H1 (cell line): Measurements from ENCODE around the gene NDUFB10. TPM values are rescaled to one million over a fixed set of nuclear protein-coding genes. Genes with fewer than 3 reads are reported as not detected.
A peak's percentile ranks its signal among the peaks of the same experiment; 100 is the strongest.

Experiments used
- CTCF ChIA-PET: fragments of 300-600 bp; sonication (Branson Sonifier 250); formaldehyde crosslinking; loops from one replicate; lab custom pipeline; 2021; ENCODE audit not compliant: partially characterized antibody; lab: Charles Lee
- POLR2A ChIA-PET: fragments of 300-600 bp; sonication (Branson Sonifier 250); formaldehyde crosslinking; loops from one replicate; lab custom pipeline; 2021; ENCODE audit warnings: inconsistent platforms; ENCODE audit not compliant: partially characterized antibody; lab: Charles Lee
- DNase-seq, 2 experiments: peaks; one replicate each; pipeline versions ENCODE4 v3.0.0 to v3.0.0-alpha.2; 2010 to 2022; ENCODE audit warnings: low spot score in 2 of 2, low read depth in 1 of 2, mixed read lengths in 1 of 2
- FAIRE-seq: peaks from 2 replicates; lab custom pipeline; 2011; peaks lifted over from hg19 to GRCh38; lab: Jason Lieb, UNC
- H2AFZ ChIP-seq: 2 replicates; pipeline ENCODE4 v1.8.1; 2012; ENCODE audit warnings: low read length, inconsistent platforms
- H2AK5ac ChIP-seq: 2 replicates; pipeline ENCODE4 v1.6.1; 2013; ENCODE audit warnings: low read depth, low read length
- H2BK120ac ChIP-seq: replicated peaks from 2 replicates; pipeline ENCODE3; 2013; ENCODE audit warnings: low read depth, low read length, inconsistent platforms
- H2BK12ac ChIP-seq: 2 replicates; pipeline ENCODE4 v1.6.1; 2013; ENCODE audit warnings: low read depth, low read length
- H2BK15ac ChIP-seq: 2 replicates; pipeline ENCODE4 v1.6.1; 2013; ENCODE audit warnings: low read length
- H2BK20ac ChIP-seq: 2 replicates; pipeline ENCODE4 v1.6.1; 2013; ENCODE audit warnings: low read length
- H2BK5ac ChIP-seq: 2 replicates; pipeline ENCODE4 v1.6.1; 2013; ENCODE audit warnings: low read depth, low read length
- H3K14ac ChIP-seq: 2 replicates; pipeline ENCODE4 v1.6.1; 2013; ENCODE audit warnings: inconsistent platforms; ENCODE audit not compliant: insufficient read length
- H3K18ac ChIP-seq: 2 replicates; pipeline ENCODE4 v1.6.1; 2013; ENCODE audit warnings: low read length; ENCODE audit errors: extremely low read depth
- H3K23ac ChIP-seq: 2 replicates; pipeline ENCODE4 v1.6.1; 2013; ENCODE audit warnings: inconsistent platforms; ENCODE audit not compliant: insufficient read length
- H3K23me2 ChIP-seq: 2 replicates; pipeline ENCODE4 v1.6.1; 2013; ENCODE audit warnings: low read depth, low read length
- H3K27ac ChIP-seq: 2 replicates; pipeline ENCODE4 v1.6.1; 2011; ENCODE audit warnings: low read depth, low read length, inconsistent platforms
- H3K27me3 ChIP-seq, 4 experiments: replicated peaks in 1 of 4; 1 replicate in 1 of 4; 2 replicates in 3 of 4; pipeline versions ENCODE4 v1.6.1 to v1.8.1; 2011 to 2013; ENCODE audit warnings: low read length in 3 of 4, mild to moderate bottlenecking in 3 of 4, inconsistent platforms in 2 of 4, mixed read lengths in 2 of 4, moderate library complexity in 1 of 4; ENCODE audit not compliant: control insufficient read depth in 3 of 4, insufficient read depth in 3 of 4; ENCODE audit errors: extremely low read depth in 1 of 4
- H3K36me3 ChIP-seq, 4 experiments: 2 replicates each; pipeline versions ENCODE4 v1.6.1 to v1.8.1; 2011 to 2013; ENCODE audit warnings: mild to moderate bottlenecking in 4 of 4, low read length in 3 of 4, moderate library complexity in 2 of 4, control low read depth in 1 of 4, inconsistent platforms in 1 of 4; ENCODE audit not compliant: insufficient read depth in 4 of 4, control insufficient read depth in 2 of 4
- H3K4ac ChIP-seq: replicated peaks from 2 replicates; pipeline ENCODE3; 2013; ENCODE audit warnings: low read length, low read depth, mixed read lengths, inconsistent platforms; ENCODE audit not compliant: insufficient read length
- H3K4me1 ChIP-seq, 4 experiments: replicated peaks in 1 of 4; 1 replicate in 1 of 4; 2 replicates in 3 of 4; pipeline versions ENCODE4 v1.6.1 to v1.8.1; 2011 to 2013; ENCODE audit warnings: low read length in 3 of 4, inconsistent platforms in 2 of 4, mixed read lengths in 1 of 4; ENCODE audit not compliant: insufficient read depth in 4 of 4, control insufficient read depth in 3 of 4
- H3K4me2 ChIP-seq, 2 experiments: 2 replicates each; pipeline versions ENCODE4 v1.6.1 to v1.8.1; 2011 to 2013; ENCODE audit warnings: low read depth in 2 of 2, low read length in 2 of 2, control low read depth in 1 of 2, inconsistent platforms in 1 of 2, mild to moderate bottlenecking in 1 of 2; ENCODE audit not compliant: insufficient read depth in 1 of 2
- H3K4me3 ChIP-seq, 4 experiments: fragments of 200-600, 300-600 bp in 1 of 4; sonication (generic), shearing (Covaris generic), sonication (Bioruptor Twin) in 1 of 4; 2 replicates each; pipeline versions ENCODE4 v1.5.1 to v1.8.1; 2011 to 2016; ENCODE audit warnings: low read length in 4 of 4, low read depth in 3 of 4, control low read depth in 2 of 4, inconsistent platforms in 2 of 4, mild to moderate bottlenecking in 2 of 4, mixed read lengths in 1 of 4, moderate library complexity in 1 of 4; ENCODE audit not compliant: insufficient read depth in 2 of 4; ENCODE audit errors: extremely low read depth in 1 of 4
- H3K56ac ChIP-seq: replicated peaks from 2 replicates; pipeline ENCODE3; 2013; ENCODE audit warnings: low read depth, mild to moderate bottlenecking, mixed read lengths, low read length, inconsistent platforms; ENCODE audit not compliant: insufficient read length
- H3K79me1 ChIP-seq: 2 replicates; pipeline ENCODE4 v1.6.1; 2013; ENCODE audit warnings: low read depth, low read length, control low read depth
- H3K79me2 ChIP-seq, 2 experiments: 2 replicates each; pipeline versions ENCODE4 v1.6.1 to v1.8.1; 2012 to 2013; ENCODE audit warnings: low read length in 2 of 2, mild to moderate bottlenecking in 2 of 2, inconsistent platforms in 1 of 2; ENCODE audit not compliant: insufficient read depth in 2 of 2, control insufficient read depth in 1 of 2
- H3K9ac ChIP-seq, 4 experiments: replicated peaks in 1 of 4; 1 replicate in 1 of 4; 2 replicates in 3 of 4; pipeline versions ENCODE4 v1.6.1 to v1.8.1; 2011 to 2013; ENCODE audit warnings: low read depth in 3 of 4, low read length in 3 of 4, control low read depth in 2 of 4, mild to moderate bottlenecking in 2 of 4, moderate library complexity in 2 of 4, inconsistent platforms in 1 of 4; ENCODE audit errors: extremely low read depth in 1 of 4
- H3K9me3 ChIP-seq, 2 experiments: 2 replicates each; pipeline versions ENCODE4 v1.6.1 to v1.8.1; 2012 to 2013; ENCODE audit warnings: mild to moderate bottlenecking in 2 of 2, moderate library complexity in 2 of 2, control low read depth in 1 of 2, inconsistent platforms in 1 of 2, low read depth in 1 of 2, low read length in 1 of 2, mixed read lengths in 1 of 2; ENCODE audit not compliant: insufficient read depth in 2 of 2
- H4K20me1 ChIP-seq, 2 experiments: replicated peaks in 1 of 2; 2 replicates each; pipeline versions ENCODE3 to v1.8.1; 2011 to 2013; ENCODE audit warnings: inconsistent platforms in 2 of 2, low read length in 2 of 2, mild to moderate bottlenecking in 1 of 2; ENCODE audit not compliant: insufficient read depth in 2 of 2, control insufficient read depth in 1 of 2
- H4K5ac ChIP-seq: 2 replicates; pipeline ENCODE4 v1.6.1; 2013; ENCODE audit warnings: low read length, low read depth, mixed read lengths, inconsistent platforms; ENCODE audit not compliant: insufficient read length
- H4K8ac ChIP-seq: 2 replicates; pipeline ENCODE4 v1.8.0; 2013; ENCODE audit warnings: mild to moderate bottlenecking, moderate library complexity, low read length, inconsistent platforms; ENCODE audit not compliant: insufficient read depth; ENCODE audit errors: extremely low read depth
- H4K91ac ChIP-seq: replicated peaks from 2 replicates; pipeline ENCODE3; 2013; ENCODE audit warnings: low read length, mixed read lengths, inconsistent platforms; ENCODE audit not compliant: insufficient read length
- ASH2L ChIP-seq: fragments of 200-600, 300-600 bp; sonication (generic); IDR thresholded peaks from one replicate; pipeline ENCODE4 v1.7.1; 2017; ENCODE audit warnings: low read length
- GTF2F1 ChIP-seq: IDR thresholded peaks from 2 replicates; pipeline ENCODE4 v1.6.1; 2012; ENCODE audit warnings: low read depth, low read length, improper control_type of control experiment, borderline replicate concordance
- KDM1A ChIP-seq: fragments of 200-600, 300-600 bp; sonication (generic); IDR thresholded peaks from 2 replicates; pipeline ENCODE4 v1.7.1; 2016; ENCODE audit warnings: mild to moderate bottlenecking, low read length, borderline replicate concordance
- KDM5A ChIP-seq: fragments of 200-600 bp; IDR thresholded peaks from 2 replicates; pipeline ENCODE4 v1.7.1; 2012; ENCODE audit warnings: mild to moderate bottlenecking, low read length, inconsistent platforms, mixed read lengths
- MAFK ChIP-seq: IDR thresholded peaks from 2 replicates; pipeline ENCODE4 v1.6.1; 2012; ENCODE audit warnings: low read depth, mild to moderate bottlenecking, improper control_type of control experiment, low read length
- NANOG ChIP-seq: IDR thresholded peaks from 2 replicates; pipeline ENCODE4 v1.6.1; 2011; ENCODE audit warnings: low read length, low read depth, mild to moderate bottlenecking, inconsistent platforms; ENCODE audit not compliant: insufficient read depth, poor library complexity, severe bottlenecking
- PHF8 ChIP-seq: fragments of 200-600 bp; sonication (generic); conservative IDR thresholded peaks from 2 replicates; pipeline ENCODE4 v1.7.1; 2012; ENCODE audit warnings: low read depth, mild to moderate bottlenecking, inconsistent platforms, low read length, moderate library complexity
- POLR2A ChIP-seq, 2 experiments: IDR thresholded peaks; 1 replicate in 1 of 2; 2 replicates in 1 of 2; pipeline ENCODE4 v1.6.1; 2011; ENCODE audit warnings: low read depth in 2 of 2, low read length in 2 of 2, mild to moderate bottlenecking in 2 of 2; ENCODE audit errors: control extremely low read depth in 1 of 2
- SP1 ChIP-seq: IDR thresholded peaks from 2 replicates; pipeline ENCODE4 v1.6.1; 2011; ENCODE audit warnings: low read depth, low read length
- SP2 ChIP-seq: IDR thresholded peaks from 2 replicates; pipeline ENCODE4 v1.6.1; 2012; ENCODE audit warnings: mild to moderate bottlenecking, low read length, inconsistent platforms
- SUZ12 ChIP-seq: fragments of 200-600 bp; sonication (generic); IDR thresholded peaks from 2 replicates; pipeline ENCODE4 v1.6.1; 2012; ENCODE audit warnings: mild to moderate bottlenecking, inconsistent platforms, low read length, moderate library complexity, mixed read lengths
- TEAD4 ChIP-seq: IDR thresholded peaks from 2 replicates; pipeline ENCODE4 v1.6.1; 2012; ENCODE audit warnings: low read depth, low read length, inconsistent platforms, mixed read lengths
- ZNF274 ChIP-seq: IDR thresholded peaks from 2 replicates; pipeline ENCODE4 v1.7.0; 2012; ENCODE audit warnings: low read length, borderline replicate concordance; ENCODE audit errors: extremely low read depth
- WGBS, 2 experiments: shearing (Covaris generic) in 1 of 2; methylation state at CpG; one replicate each; pipeline versions ENCODE4 v1.1.6 to v1.1.7; 2013 to 2015; ENCODE audit warnings: low lambda C conversion rate in 2 of 2, mixed read lengths in 2 of 2, inconsistent platforms in 1 of 2, low coverage in 1 of 2, missing lambda C conversion rate in 1 of 2; ENCODE audit not compliant: insufficient replicate concordance in 2 of 2, insufficient coverage in 1 of 2, insufficient read length in 1 of 2; ENCODE audit errors: extremely low coverage in 1 of 2, missing lambda C conversion rate in 1 of 2; 5-methylcytosine and 5-hydroxymethylcytosine counted together
- polyA plus RNA-seq, 7 experiments: library from polyadenylated mRNA; depleted of rRNA in 3 of 7; stranded (reverse) in 5 of 7; unstranded in 2 of 7; fragments of >200 nt in 5 of 7; fragments of 200-250 nt in 2 of 7; gene quantifications; 1 replicate in 5 of 7; 2 replicates in 1 of 7; 4 replicates in 1 of 7; pipeline versions ENCODE4 v1.2.1 to v1.2.3, GENCODE V29; 2011 to 2013; ENCODE audit warnings: missing spikeins in 2 of 7, mixed read lengths in 2 of 7
- total RNA-seq: library from RNA; stranded (reverse); fragmentation: NEBNext Ultra II Directional; extraction: Animal tissue kit (Norgen Biotek cat#: 25700); gene quantifications from 2 replicates; pipeline ENCODE4 v1.2.1, GENCODE V29; 2021

Gene NDUFB10
- total and polyA plus RNA-seq, 2 of the 8 experiments (the other 6 are each of a cell fraction or from before 2014, with no cell fraction given) = 183 to 194 TPM

- peak overlapping the region; percentile 61; the same call in 1 of the 2 replicates for H2BK20ac ChIP-seq
- H2AFZ ChIP-seq = no peak overlapping the region
Observed at GRCh38 chr16:1913327-1914083, 45.8 kb upstream of the NDUFB10 start.

More at GRCh38 chr16:1913327-1914083, 45.8 kb upstream of the NDUFB10 start:
- H3K9me3 ChIP-seq = no peaks in the 10 kb centered on the region
- peaks cover 16 to 41% (median 35%) of the 10 kb centered on the region in 4 experiments for H3K27me3 ChIP-seq
- no peak for FAIRE-seq
- H2BK12ac ChIP-seq = peak overlapping the region; percentile 84; the same call in 1 of the 2 replicates
- no peak overlapping the region for H2BK120ac ChIP-seq
- H2AK5ac ChIP-seq = no peak overlapping the region
- H3K23me2 ChIP-seq = peaks cover 3% of the 10 kb centered on the region; the same call in 1 of the 2 replicates
- no peak overlapping the region for H3K14ac ChIP-seq
- no peaks in the 10 kb centered on the region for H3K79me2 ChIP-seq
- H3K36me3 ChIP-seq = peaks cover 0 to 7% (median 0%) of the 10 kb centered on the region in 4 experiments; a peak in 1 of 8 replicates
- H3K4me2 ChIP-seq = no peak overlapping the region
- no peak for TF ChIP-seq ASH2L
- TF ChIP-seq NANOG = no peak
- TF ChIP-seq KDM1A = no peak
- TF ChIP-seq PHF8 = no peak
- TF ChIP-seq GTF2F1 = no peak
- TF ChIP-seq TEAD4 = no peak
- TF ChIP-seq ZNF274 = no peak
- TF ChIP-seq SP2 = no peak
- no peak for TF ChIP-seq POLR2A (IDR thresholded peaks at IDR 0.05; ENCODE audit: control extremely low read depth in 1 of 2, low read depth in 2 of 2, low read length in 2 of 2)
- TF ChIP-seq MAFK = no peak
- TF ChIP-seq KDM5A = no peak
- TF ChIP-seq SP1 = no peak
- no peak for TF ChIP-seq SUZ12
- TF ChIP-seq, all 59 proteins: peak for 0
- CTCF ChIA-PET = interaction anchor here (0.6 to 4.0 kb wide), 5 partner anchors 10 to 106 kb away, joined by 3 to 19 read pairs (median 7); no protein-coding TSS in a partner anchor
- no peak overlapping the region for H4K91ac ChIP-seq
- POLR2A ChIA-PET = interaction anchor here (0.9 to 1.9 kb wide), 4 partner anchors 15 to 86 kb away, joined by 3 to 7 read pairs (median 5); partner anchors contain the start of genes FAHD1, HAGH and RPS2
- H4K8ac ChIP-seq = no peak overlapping the region
- no peaks in the 10 kb centered on the region for H3K79me1 ChIP-seq
- H3K23ac ChIP-seq = no peak overlapping the region
- no peak overlapping the region; a peak in 1 of 7 replicates for H3K9ac ChIP-seq
- H4K20me1 ChIP-seq = peaks cover 0 to 9% of the 10 kb centered on the region in 2 experiments
- H3K4ac ChIP-seq = no peak overlapping the region
- DNase-seq = no peak
- no peak overlapping the region for H3K56ac ChIP-seq
- H2BK15ac ChIP-seq = no peak overlapping the region
- peaks cover 0 to 33% (median 18%) of the 10 kb centered on the region in 4 experiments; a peak in 6 of 7 replicates for H3K4me1 ChIP-seq
- peak overlapping the region; percentile 7; the same call in 1 of the 2 replicates for H3K18ac ChIP-seq
- H3K4me3 ChIP-seq = no peak overlapping the region
- no peak overlapping the region for H4K5ac ChIP-seq
- WGBS, 2 experiments = 83% methylated on average over 17 of the region's 21 CpGs; no CpG with 5 or more reads in 1 of the 2 experiments
- 0 out of 2 replicates have a peak overlapping the region, but pooled peaks have one; percentile 66 for H2BK5ac ChIP-seq
- H3K27ac ChIP-seq = no peak overlapping the region
